Lower leg skin (tissue), 3 donors: ENCODE results near the gene CFAP69.

Experiments
- CTCF ChIP-seq, 3 donors: fragments of 450-650 bp; IDR thresholded peaks; one replicate each; pipeline ENCODE4 v1.5.1; 2016; ENCODE audit warnings: antibody characterized with exemption in 3 of 3, mild to moderate bottlenecking in 3 of 3, moderate library complexity in 2 of 3
- POLR2A ChIP-seq, 2 donors: fragments of 450-650 bp; IDR thresholded peaks; one replicate each; pipeline ENCODE4 v1.6.1; 2016 to 2017; ENCODE audit warnings: antibody characterized with exemption in 2 of 2, mild to moderate bottlenecking in 1 of 2, moderate library complexity in 1 of 2

GRCh38 chr7:90224195-90224594 is 20.8 kb upstream of the CFAP69 start:
- TF ChIP-seq CTCF (IDR thresholded peaks at IDR 0.05) (no peak), POLR2A (IDR thresholded peaks at IDR 0.05) (no peak)
